ENCODE results near the gene FAM170A. TPM values are rescaled to one million over a fixed set of nuclear protein-coding genes. Genes with fewer than 3 reads are reported as not detected.

Gene FAM170A
- polyA plus RNA-seq, 1 donor, result not detected

Other genes with a start within 250 kb of the FAM170A start
- gene HSD17B4, start 177.1 kb upstream of the FAM170A start, polyA plus RNA-seq (ENCODE audit: insufficient read length), result 223 TPM

All from left kidney (tissue), 1 donor.